Lung (tissue), 12 donors: ENCODE results near the gene DCAKD. TPM values are rescaled to one million over a fixed set of nuclear protein-coding genes. Genes with fewer than 3 reads are reported as not detected.

ENCODE experiments used
- ATAC-seq: fragments of 200-7000 bp; cut with Tn5 transposase; one replicate; pipeline ENCODE4 v1.9.1; 2020; ENCODE audit warnings: moderate number of reproducible peaks; ENCODE audit not compliant: insufficient read depth, low FRiP score
- DNase-seq, 3 donors: peaks; one replicate each; pipeline ENCODE4 v3.0.0-alpha.2; 2013 to 2017
- H3K27ac ChIP-seq, 2 donors: one replicate each; pipeline ENCODE4 v1.5.1; 2013; ENCODE audit warnings: mild to moderate bottlenecking in 2 of 2, moderate library complexity in 2 of 2, control low read depth in 1 of 2, inconsistent platforms in 1 of 2, low read depth in 1 of 2, low read length in 1 of 2
- H3K27me3 ChIP-seq, 3 donors: one replicate each; pipeline ENCODE4 v1.5.1; 2013; ENCODE audit warnings: low read length in 2 of 3; ENCODE audit not compliant: control insufficient read depth in 3 of 3, insufficient read depth in 3 of 3
- H3K36me3 ChIP-seq, 4 donors: one replicate each; pipeline ENCODE4 v1.5.1; 2013; ENCODE audit warnings: low read length in 4 of 4, mild to moderate bottlenecking in 1 of 4, moderate library complexity in 1 of 4; ENCODE audit not compliant: control insufficient read depth in 4 of 4, insufficient read depth in 4 of 4
- H3K4me1 ChIP-seq, 5 donors: one replicate each; pipeline ENCODE4 v1.5.1; 2013; ENCODE audit warnings: low read length in 5 of 5, mild to moderate bottlenecking in 2 of 5, moderate library complexity in 1 of 5; ENCODE audit not compliant: control insufficient read depth in 5 of 5, insufficient read depth in 5 of 5
- H3K4me3 ChIP-seq: one replicate; pipeline ENCODE4 v1.5.1; 2013; ENCODE audit warnings: mild to moderate bottlenecking, control low read depth, moderate library complexity
- H3K9ac ChIP-seq, 2 donors: one replicate each; pipeline ENCODE4 v1.5.1; 2013; ENCODE audit warnings: low read length in 2 of 2, control low read depth in 1 of 2; ENCODE audit not compliant: insufficient read depth in 1 of 2
- H3K9me3 ChIP-seq, 4 donors: one replicate each; pipeline ENCODE4 v1.5.1; 2013; ENCODE audit warnings: low read length in 3 of 4, mild to moderate bottlenecking in 1 of 4, moderate library complexity in 1 of 4; ENCODE audit not compliant: control insufficient read depth in 4 of 4, insufficient read depth in 3 of 4
- CTCF ChIP-seq: IDR thresholded peaks from 2 replicates; pipeline ENCODE4 v1.5.1; 2012; ENCODE audit warnings: mild to moderate bottlenecking; ENCODE audit errors: control extremely low read depth, extremely low read depth
- WGBS, 2 donors: extraction: QIAGEN DNeasy Blood & Tissue Kit; methylation state at CpG; one replicate each; pipeline ENCODE4 v1.1.7; 2013; 5-methylcytosine and 5-hydroxymethylcytosine counted together
- polyA plus RNA-seq, 2 donors: library from polyadenylated mRNA; stranded (reverse); fragments of 200-250 nt; gene quantifications; one replicate each; pipeline ENCODE4 v1.2.1, GENCODE V29; 2013
- total RNA-seq, 2 donors: library from RNA; depleted of rRNA in 1 of 2; stranded (reverse); fragments of >200 nt in 1 of 2; gene quantifications; one replicate each; pipeline ENCODE4 v1.2.1, GENCODE V29; 2014 to 2021
- donor health status: control.
- donor health status: control.
- donor health status: Bipolar disorder and iron deficiency.
- donor health status: healthy.
- donor health status: DM: yes; HTN: yes; CAD: no.

Gene DCAKD
- total and polyA plus RNA-seq, 4 donors: 11.8 to 28.8 (median 20.2) TPM

DNA sequence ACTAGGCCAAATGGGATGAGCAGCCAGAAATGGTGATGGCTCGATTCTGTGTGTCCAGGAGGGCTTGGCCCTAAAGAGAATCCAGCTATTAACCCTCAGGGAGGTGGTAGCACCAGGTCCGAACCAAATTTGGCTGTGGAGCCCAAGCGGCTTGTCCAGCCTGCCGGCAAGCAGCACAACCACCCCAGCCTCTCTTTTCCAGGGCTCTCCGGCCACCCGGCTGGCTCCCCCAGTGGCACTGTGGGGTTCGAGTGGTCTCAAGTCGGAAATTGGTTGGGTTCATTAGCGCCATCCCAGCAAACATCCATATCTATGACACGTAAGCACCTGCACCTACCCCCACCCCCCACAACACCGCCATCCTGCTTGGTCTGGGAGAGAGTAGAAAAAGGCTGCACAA is 45.5 kb upstream of the DCAKD start:
- WGBS, 2 donors: 95 to 96% methylated on average over 11 of the region's 11 CpGs
- H3K27ac ChIP-seq: no peak overlapping the region
- peaks cover 14 to 53% (median 42%) of the 10 kb centered on the region in 4 donors for H3K36me3 ChIP-seq
- H3K4me3 ChIP-seq: no peak overlapping the region
- no peak overlapping the region for H3K9ac ChIP-seq
- no peak for ATAC-seq
- DNase-seq: no peak
- no peak for TF ChIP-seq CTCF
- no peaks in the 10 kb centered on the region for H3K27me3 ChIP-seq
- H3K9me3 ChIP-seq: no peaks in the 10 kb centered on the region
- H3K4me1 ChIP-seq: peaks cover 0 to 7% (median 5%) of the 10 kb centered on the region in 5 donors

- DNase-seq (no peak), ATAC-seq (no peak)
- Histone ChIP-seq H3K4me3 (no peak overlapping the region), H3K4me1 (peaks cover 0 to 7% (median 5%) of the 10 kb centered on the region in 5 donors), H3K27ac (no peak overlapping the region), H3K36me3 (peaks cover 14 to 53% (median 44%) of the 10 kb centered on the region in 4 donors), H3K27me3 (no peaks in the 10 kb centered on the region), H3K9ac (no peak overlapping the region), H3K9me3 (no peaks in the 10 kb centered on the region)
- WGBS, 2 donors: 78 to 80% methylated on average over 3 of the region's 3 CpGs
- peak; percentile 0 for TF ChIP-seq CTCF
Observed at GRCh38 chr17:45096141-45096540, 44.7 kb upstream of the DCAKD start.

DNA sequence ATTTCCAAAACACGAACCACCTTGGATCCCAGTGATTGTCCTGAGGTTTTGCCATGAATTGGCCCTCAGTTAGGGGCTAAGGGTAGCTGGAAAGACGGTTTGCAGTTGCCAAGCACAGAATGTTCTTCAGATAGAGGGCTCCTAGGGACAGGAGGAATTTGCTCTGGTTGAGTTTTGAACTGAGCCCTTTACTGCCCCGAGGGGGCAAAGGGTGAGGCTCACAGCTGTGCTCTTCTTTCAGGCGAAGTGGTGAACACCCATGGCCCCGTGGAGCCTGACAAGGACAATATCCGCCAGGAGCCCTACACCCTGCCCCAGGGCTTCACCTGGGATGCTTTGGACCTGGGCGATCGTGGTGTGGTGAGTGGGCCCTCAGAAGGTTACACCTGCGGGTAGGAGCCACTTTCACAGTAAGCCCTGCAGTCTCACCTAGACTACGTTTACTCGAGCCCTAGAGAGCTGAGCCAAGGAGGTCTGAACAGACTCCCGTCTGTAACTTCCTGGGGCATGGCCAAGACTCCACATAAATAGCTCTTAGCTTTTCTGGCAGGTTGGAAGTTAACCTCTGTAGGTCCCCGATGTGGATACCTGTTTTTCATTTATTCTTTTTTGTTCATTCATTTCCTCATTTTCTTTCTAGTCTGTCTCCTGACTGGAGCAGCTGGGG is 42.1 kb upstream of the DCAKD start:
- H3K27me3 ChIP-seq: no peaks in the 10 kb centered on the region
- H3K9me3 ChIP-seq: no peaks in the 10 kb centered on the region
- peaks cover 18 to 56% (median 43%) of the 10 kb centered on the region in 4 donors for H3K36me3 ChIP-seq
- no peak overlapping the region for H3K9ac ChIP-seq
- TF ChIP-seq CTCF: no peak
- peaks cover 0 to 7% (median 2%) of the 10 kb centered on the region in 5 donors for H3K4me1 ChIP-seq
- H3K27ac ChIP-seq: peak overlapping the region; percentile 74 to 86
- no peak overlapping the region for H3K4me3 ChIP-seq
- DNase-seq (no peak), ATAC-seq (no peak)
- 68 to 82% methylated on average over 13 of the region's 13 CpGs for WGBS, 2 donors

DNA sequence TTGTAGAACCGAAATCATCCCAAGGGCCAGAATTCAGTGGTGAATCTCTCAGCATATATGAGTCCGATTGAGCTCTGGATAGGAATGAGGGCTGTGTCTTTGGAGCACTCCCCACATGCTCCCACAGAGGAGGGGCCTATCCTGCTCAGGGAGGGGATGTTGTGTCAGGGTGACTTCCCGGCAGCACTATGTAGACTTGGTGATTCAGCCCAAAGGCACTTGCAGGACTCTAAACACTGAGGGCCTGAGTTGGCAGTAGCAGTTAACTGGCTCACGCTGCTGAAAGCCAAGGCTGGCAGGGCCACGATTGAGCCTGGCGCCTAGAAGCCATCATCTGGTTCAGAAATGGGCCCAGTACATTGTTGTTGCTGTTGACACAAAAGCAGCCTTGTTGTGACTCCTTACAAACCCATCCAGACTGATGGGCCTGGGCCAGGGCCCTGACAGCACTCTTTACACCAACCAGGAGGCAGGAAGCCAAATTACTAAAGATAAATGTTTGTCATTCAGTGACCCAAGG is 41.5 kb upstream of the DCAKD start:
- DNase-seq (no peak), ATAC-seq (peak; percentile 98)
- no peak for TF ChIP-seq CTCF
- Histone ChIP-seq H3K9me3 (no peaks in the 10 kb centered on the region), H3K9ac (no peak overlapping the region), H3K4me1 (peaks cover 0 to 7% (median 0%) of the 10 kb centered on the region in 5 donors), H3K27me3 (no peaks in the 10 kb centered on the region), H3K36me3 (peaks cover 15 to 52% (median 42%) of the 10 kb centered on the region in 4 donors), H3K27ac (peak overlapping the region; percentile 74 to 86), H3K4me3 (no peak overlapping the region)
- WGBS, 2 donors: 53 to 81% methylated on average over 6 of the region's 6 CpGs
